WTC11 (cell line): ENCODE data around the gene AXL. TPM values are rescaled to one million over a fixed set of nuclear protein-coding genes. Genes with fewer than 3 reads are reported as not detected.

ENCODE experiments used
- ATAC-seq: fragments of 200-7000 bp; cut with Tn5 transposase; 2 replicates; pipeline ENCODE4 v1.10.0; 2021; ENCODE audit warnings: mild to moderate bottlenecking, moderate library complexity
- CTCF ChIA-PET: fragments of 300-600 bp; sonication (Branson Sonifier 250); formaldehyde crosslinking; loops from one replicate; lab custom pipeline; 2021; ENCODE audit warnings: antibody characterized with exemption; lab: Charles Lee
- POLR2A ChIA-PET: fragments of 350-600 bp; sonication (Branson Sonifier 250); formaldehyde crosslinking; loops from one replicate; lab custom pipeline; 2021; ENCODE audit warnings: antibody characterized with exemption; lab: Charles Lee
- DNase-seq: peaks from one replicate; pipeline ENCODE4 v3.0.0; 2021; ENCODE audit warnings: low spot score
- H3K27ac Mint-ChIP-seq: 2 replicates; pipeline ENCODE4 v1.8.0; 2021; ENCODE audit warnings: mixed read lengths
- H3K27me3 Mint-ChIP-seq: 2 replicates; pipeline ENCODE4 v1.8.0; 2021; ENCODE audit warnings: low read depth, mild to moderate bottlenecking, moderate library complexity, mixed read lengths
- H3K36me3 Mint-ChIP-seq: 2 replicates; pipeline ENCODE4 v1.8.0; 2021; ENCODE audit warnings: mixed read lengths
- H3K4me1 Mint-ChIP-seq: 2 replicates; pipeline ENCODE4 v1.8.0; 2022; ENCODE audit warnings: mixed read lengths
- H3K4me3 Mint-ChIP-seq: 2 replicates; pipeline ENCODE4 v1.8.0; 2021; ENCODE audit warnings: mild to moderate bottlenecking, moderate library complexity, mixed read lengths
- H3K9me3 Mint-ChIP-seq: 2 replicates; pipeline ENCODE4 v1.8.0; 2021; ENCODE audit warnings: mixed read lengths
- GRHL2 ChIP-seq: fragments of 250-450 bp; sonication (Bioruptor Pico); IDR thresholded peaks from 2 replicates; pipeline ENCODE4 v1.8.0; 2022; ENCODE audit warnings: mild to moderate bottlenecking, moderate library complexity; ENCODE audit not compliant: insufficient replicate concordance, severe bottlenecking
- GTF2I ChIP-seq: fragments of 250-450 bp; sonication (Bioruptor Pico); conservative IDR thresholded peaks from 2 replicates; pipeline ENCODE4 v1.4.0; 2021; ENCODE audit warnings: mild to moderate bottlenecking
- IRF2 ChIP-seq: sonication (generic); formaldehyde crosslinking; IDR thresholded peaks from 2 replicates; pipeline ENCODE4 v1.8.0; 2022; ENCODE audit warnings: low read depth, missing genetic modification reagents, borderline replicate concordance
- NR2C2 ChIP-seq: sonication (generic); formaldehyde crosslinking; IDR thresholded peaks from 2 replicates; pipeline ENCODE4 v1.8.0; 2022; ENCODE audit warnings: mild to moderate bottlenecking, missing genetic modification reagents
- RELA ChIP-seq: sonication (generic); formaldehyde crosslinking; IDR thresholded peaks from 2 replicates; pipeline ENCODE4 v1.8.1; 2022; ENCODE audit warnings: missing genetic modification reagents, mild to moderate bottlenecking, borderline replicate concordance
- RORB ChIP-seq: fragments of 250-450 bp; sonication (Bioruptor Pico); IDR thresholded peaks from 2 replicates; pipeline ENCODE4 v1.9.0; 2021; ENCODE audit warnings: mild to moderate bottlenecking
- SMAD4 ChIP-seq: sonication (generic); formaldehyde crosslinking; IDR thresholded peaks from 2 replicates; pipeline ENCODE4 v1.8.0; 2022; ENCODE audit warnings: mild to moderate bottlenecking, missing genetic modification reagents
- ZNF263 ChIP-seq: sonication (generic); formaldehyde crosslinking; IDR thresholded peaks from 2 replicates; pipeline ENCODE4 v1.8.1; 2022; ENCODE audit warnings: low read depth, mild to moderate bottlenecking, moderate library complexity, missing genetic modification reagents
- total RNA-seq: library from RNA; stranded (reverse); gene quantifications from 3 replicates; pipeline ENCODE4 v1.2.3, GENCODE V29; 2021
- TF ChIP-seq, protein P1 (sequence below): sonication (generic); formaldehyde crosslinking; conservative IDR thresholded peaks from 2 replicates; pipeline ENCODE4 v1.8.1; 2023; ENCODE audit warnings: mild to moderate bottlenecking, low read depth, missing genetic modification reagents, moderate library complexity
- TF ChIP-seq, protein P2 (sequence below): sonication (generic); formaldehyde crosslinking; IDR thresholded peaks from 2 replicates; pipeline ENCODE4 v1.8.0; 2022; ENCODE audit warnings: mild to moderate bottlenecking, missing genetic modification reagents
- TF ChIP-seq, protein P3 (sequence below): fragments of 250-450 bp; sonication (Bioruptor Pico); IDR thresholded peaks from 2 replicates; pipeline ENCODE4 v1.9.0; 2021; ENCODE audit warnings: moderate library complexity, mild to moderate bottlenecking, inconsistent platforms, borderline replicate concordance
- TF ChIP-seq, protein P4 (sequence below): sonication (generic); formaldehyde crosslinking; conservative IDR thresholded peaks from 2 replicates; pipeline ENCODE4 v1.8.1; 2022; ENCODE audit warnings: mild to moderate bottlenecking, missing genetic modification reagents
- TF ChIP-seq, protein P5 (sequence below): sonication (generic); formaldehyde crosslinking; IDR thresholded peaks from 2 replicates; pipeline ENCODE4 v1.8.0; 2023; ENCODE audit warnings: missing genetic modification reagents
- TF ChIP-seq, protein P6 (sequence below): fragments of 250-450 bp; sonication (Bioruptor Pico); IDR thresholded peaks from 2 replicates; pipeline ENCODE4 v1.9.0; 2021; ENCODE audit warnings: mild to moderate bottlenecking
- TF ChIP-seq, protein P7 (sequence below): sonication (generic); formaldehyde crosslinking; IDR thresholded peaks from 2 replicates; pipeline ENCODE4 v1.8.1; 2022; ENCODE audit warnings: low read depth, missing genetic modification reagents, borderline replicate concordance
- TF ChIP-seq, protein P8 (sequence below): sonication (generic); formaldehyde crosslinking; IDR thresholded peaks from 2 replicates; pipeline ENCODE4 v1.8.0; 2023; ENCODE audit warnings: mild to moderate bottlenecking, missing genetic modification reagents
- TF ChIP-seq, protein P9 (sequence below): sonication (generic); formaldehyde crosslinking; IDR thresholded peaks from 2 replicates; pipeline ENCODE4 v1.8.1; 2022; ENCODE audit warnings: mild to moderate bottlenecking, missing genetic modification reagents, moderate library complexity, borderline replicate concordance

AXL gene
- total RNA-seq, 1 experiment from 2014 or later: 25.0 TPM

DNA sequence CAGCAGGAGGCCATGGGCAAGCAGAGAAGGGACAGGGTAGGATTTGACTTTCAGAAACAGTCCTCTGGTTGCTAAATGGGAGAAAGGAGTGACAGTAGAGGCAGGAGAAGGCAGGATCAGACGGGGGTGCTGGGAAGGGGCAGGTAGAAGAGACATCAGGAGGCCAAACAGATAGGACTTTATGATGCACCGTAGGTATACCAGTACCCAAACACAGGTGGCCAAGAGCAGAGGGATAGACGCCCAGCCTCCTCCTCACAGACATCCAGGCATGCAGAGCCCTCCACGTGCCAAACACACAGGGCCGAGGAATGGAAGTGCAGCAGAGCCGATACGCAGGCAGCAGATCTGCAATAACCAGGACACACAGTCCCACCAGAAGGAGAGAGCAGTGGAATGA lies 1.3 kb upstream of the AXL start (continued):
- TF ChIP-seq, protein P1, sequence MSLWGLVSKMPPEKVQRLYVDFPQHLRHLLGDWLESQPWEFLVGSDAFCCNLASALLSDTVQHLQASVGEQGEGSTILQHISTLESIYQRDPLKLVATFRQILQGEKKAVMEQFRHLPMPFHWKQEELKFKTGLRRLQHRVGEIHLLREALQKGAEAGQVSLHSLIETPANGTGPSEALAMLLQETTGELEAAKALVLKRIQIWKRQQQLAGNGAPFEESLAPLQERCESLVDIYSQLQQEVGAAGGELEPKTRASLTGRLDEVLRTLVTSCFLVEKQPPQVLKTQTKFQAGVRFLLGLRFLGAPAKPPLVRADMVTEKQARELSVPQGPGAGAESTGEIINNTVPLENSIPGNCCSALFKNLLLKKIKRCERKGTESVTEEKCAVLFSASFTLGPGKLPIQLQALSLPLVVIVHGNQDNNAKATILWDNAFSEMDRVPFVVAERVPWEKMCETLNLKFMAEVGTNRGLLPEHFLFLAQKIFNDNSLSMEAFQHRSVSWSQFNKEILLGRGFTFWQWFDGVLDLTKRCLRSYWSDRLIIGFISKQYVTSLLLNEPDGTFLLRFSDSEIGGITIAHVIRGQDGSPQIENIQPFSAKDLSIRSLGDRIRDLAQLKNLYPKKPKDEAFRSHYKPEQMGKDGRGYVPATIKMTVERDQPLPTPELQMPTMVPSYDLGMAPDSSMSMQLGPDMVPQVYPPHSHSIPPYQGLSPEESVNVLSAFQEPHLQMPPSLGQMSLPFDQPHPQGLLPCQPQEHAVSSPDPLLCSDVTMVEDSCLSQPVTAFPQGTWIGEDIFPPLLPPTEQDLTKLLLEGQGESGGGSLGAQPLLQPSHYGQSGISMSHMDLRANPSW (CRISPR knock-in tag): no peak
- no peak for TF ChIP-seq ZNF263 (CRISPR knock-in tag)

DNA sequence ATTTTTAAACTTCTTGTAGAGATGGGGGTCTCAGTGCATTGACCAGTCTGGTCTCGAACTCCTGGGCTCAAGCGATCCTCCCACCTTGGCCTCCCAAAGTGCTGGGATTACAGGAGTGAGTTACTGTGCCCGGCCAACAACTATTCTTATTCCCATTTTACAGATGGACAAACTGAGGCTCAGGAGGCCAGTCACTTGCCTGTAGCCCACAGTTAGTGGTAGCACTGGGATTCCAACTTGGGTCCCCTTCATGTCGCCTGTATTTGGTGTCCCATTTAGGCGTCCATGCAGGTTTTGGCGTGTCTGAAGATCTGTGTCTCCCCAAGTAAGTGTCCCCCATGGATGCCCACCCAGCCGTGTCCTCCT lies 791 bp upstream of the AXL start:
- Mint-ChIP-seq H3K4me3 (peak overlapping the region; percentile 78), H3K27ac (peak overlapping the region; percentile 68), H3K4me1 (peaks cover 38% of the 10 kb centered on the region), H3K9me3 (no peaks in the 10 kb centered on the region), H3K36me3 (peaks cover 9% of the 10 kb centered on the region), H3K27me3 (no peaks in the 10 kb centered on the region; the same call in 1 of the 2 replicates)
- DNase-seq: no peak
- no peak for ATAC-seq
- POLR2A ChIA-PET: interaction anchor here (1.0 to 2.1 kb wide), 3 partner anchors 25 to 46 kb away, joined by 3 to 24 read pairs (median 6); partner anchors contain the start of genes CYP2S1 and HNRNPUL1
- TF ChIP-seq, protein P2, sequence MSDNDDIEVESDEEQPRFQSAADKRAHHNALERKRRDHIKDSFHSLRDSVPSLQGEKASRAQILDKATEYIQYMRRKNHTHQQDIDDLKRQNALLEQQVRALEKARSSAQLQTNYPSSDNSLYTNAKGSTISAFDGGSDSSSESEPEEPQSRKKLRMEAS (CRISPR knock-in tag): 0 out of 2 replicates have a peak, but pooled peaks have one; percentile 34
- no peak for TF ChIP-seq GRHL2 (CRISPR knock-in tag)
- peak; percentile 62; the same call in 1 of the 2 replicates for TF ChIP-seq GTF2I (CRISPR knock-in tag)
- CTCF ChIA-PET: interaction anchor here (1.0 to 4.2 kb wide), 9 partner anchors 14 to 583 kb away, joined by 3 to 24 read pairs (median 4); partner anchors contain the start of gene EGLN2

DNA sequence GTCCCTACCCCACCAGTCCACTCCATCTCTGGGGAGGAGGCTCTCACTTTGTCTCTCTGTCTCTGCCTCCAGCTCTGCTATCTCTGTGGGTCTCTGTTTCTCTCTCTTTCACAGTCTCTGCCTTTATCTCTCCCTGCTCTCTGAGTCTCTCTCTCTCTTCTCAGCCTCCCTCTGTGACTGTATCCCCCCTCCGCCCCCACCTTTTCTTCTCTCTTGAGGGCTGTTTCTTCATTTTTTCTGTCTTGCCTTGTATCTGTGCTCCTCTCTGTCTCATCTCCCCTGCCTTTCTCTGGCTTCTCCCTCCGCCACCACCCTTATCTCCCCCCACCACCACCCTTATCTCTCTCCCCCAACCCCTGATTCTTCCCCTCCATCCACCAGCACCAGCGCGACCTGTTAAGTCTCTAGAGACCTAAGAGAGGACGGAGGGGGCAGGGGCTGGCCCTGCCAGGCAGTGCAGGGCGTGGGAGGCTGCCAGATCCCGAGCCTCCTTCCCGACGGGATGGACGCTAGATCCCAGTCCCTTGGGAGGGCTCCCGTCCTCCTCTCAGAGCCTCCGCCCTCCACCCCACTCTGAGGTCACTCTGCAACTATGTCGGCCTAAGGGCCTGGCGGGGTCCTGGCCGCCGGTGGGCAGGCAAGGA lies 1.0 kb downstream of the AXL start:
- H3K4me1 Mint-ChIP-seq: peaks cover 51% of the 10 kb centered on the region
- no peaks in the 10 kb centered on the region for H3K9me3 Mint-ChIP-seq
- peaks cover 9% of the 10 kb centered on the region for H3K36me3 Mint-ChIP-seq
- POLR2A ChIA-PET: interaction anchor here (1.0 kb wide), 1 partner anchor 144 kb away, joined by 3 read pairs; the partner anchor contains the start of gene B9D2
- peak overlapping the region; percentile 78 for H3K4me3 Mint-ChIP-seq
- no peak for ATAC-seq
- no peaks in the 10 kb centered on the region for H3K27me3 Mint-ChIP-seq
- no peak for DNase-seq
- no peak overlapping the region for H3K27ac Mint-ChIP-seq
- CTCF ChIA-PET: interaction anchor here (1.6 to 4.2 kb wide), 2 partner anchors 16 to 42 kb away, joined by 6 to 24 read pairs; no protein-coding TSS in a partner anchor
- TF ChIP-seq, protein P3, sequence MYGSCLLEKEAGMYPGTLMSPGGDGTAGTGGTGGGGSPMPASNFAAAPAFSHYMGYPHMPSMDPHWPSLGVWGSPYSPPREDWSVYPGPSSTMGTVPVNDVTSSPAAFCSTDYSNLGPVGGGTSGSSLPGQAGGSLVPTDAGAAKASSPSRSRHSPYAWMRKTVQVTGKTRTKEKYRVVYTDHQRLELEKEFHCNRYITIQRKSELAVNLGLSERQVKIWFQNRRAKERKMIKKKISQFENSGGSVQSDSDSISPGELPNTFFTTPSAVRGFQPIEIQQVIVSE (CRISPR knock-in tag): no peak
- TF ChIP-seq GRHL2 (CRISPR knock-in tag): no peak
- TF ChIP-seq, protein P4, sequence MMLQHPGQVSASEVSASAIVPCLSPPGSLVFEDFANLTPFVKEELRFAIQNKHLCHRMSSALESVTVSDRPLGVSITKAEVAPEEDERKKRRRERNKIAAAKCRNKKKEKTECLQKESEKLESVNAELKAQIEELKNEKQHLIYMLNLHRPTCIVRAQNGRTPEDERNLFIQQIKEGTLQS: no peak
- TF ChIP-seq RELA (CRISPR knock-in tag): no peak
- TF ChIP-seq SMAD4 (CRISPR knock-in tag): no peak
- TF ChIP-seq NR2C2 (CRISPR knock-in tag): no peak
- no peak for TF ChIP-seq IRF2 (CRISPR knock-in tag)
- TF ChIP-seq, protein P5, sequence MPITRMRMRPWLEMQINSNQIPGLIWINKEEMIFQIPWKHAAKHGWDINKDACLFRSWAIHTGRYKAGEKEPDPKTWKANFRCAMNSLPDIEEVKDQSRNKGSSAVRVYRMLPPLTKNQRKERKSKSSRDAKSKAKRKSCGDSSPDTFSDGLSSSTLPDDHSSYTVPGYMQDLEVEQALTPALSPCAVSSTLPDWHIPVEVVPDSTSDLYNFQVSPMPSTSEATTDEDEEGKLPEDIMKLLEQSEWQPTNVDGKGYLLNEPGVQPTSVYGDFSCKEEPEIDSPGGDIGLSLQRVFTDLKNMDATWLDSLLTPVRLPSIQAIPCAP (CRISPR knock-in tag): no peak
- TF ChIP-seq, protein P6, sequence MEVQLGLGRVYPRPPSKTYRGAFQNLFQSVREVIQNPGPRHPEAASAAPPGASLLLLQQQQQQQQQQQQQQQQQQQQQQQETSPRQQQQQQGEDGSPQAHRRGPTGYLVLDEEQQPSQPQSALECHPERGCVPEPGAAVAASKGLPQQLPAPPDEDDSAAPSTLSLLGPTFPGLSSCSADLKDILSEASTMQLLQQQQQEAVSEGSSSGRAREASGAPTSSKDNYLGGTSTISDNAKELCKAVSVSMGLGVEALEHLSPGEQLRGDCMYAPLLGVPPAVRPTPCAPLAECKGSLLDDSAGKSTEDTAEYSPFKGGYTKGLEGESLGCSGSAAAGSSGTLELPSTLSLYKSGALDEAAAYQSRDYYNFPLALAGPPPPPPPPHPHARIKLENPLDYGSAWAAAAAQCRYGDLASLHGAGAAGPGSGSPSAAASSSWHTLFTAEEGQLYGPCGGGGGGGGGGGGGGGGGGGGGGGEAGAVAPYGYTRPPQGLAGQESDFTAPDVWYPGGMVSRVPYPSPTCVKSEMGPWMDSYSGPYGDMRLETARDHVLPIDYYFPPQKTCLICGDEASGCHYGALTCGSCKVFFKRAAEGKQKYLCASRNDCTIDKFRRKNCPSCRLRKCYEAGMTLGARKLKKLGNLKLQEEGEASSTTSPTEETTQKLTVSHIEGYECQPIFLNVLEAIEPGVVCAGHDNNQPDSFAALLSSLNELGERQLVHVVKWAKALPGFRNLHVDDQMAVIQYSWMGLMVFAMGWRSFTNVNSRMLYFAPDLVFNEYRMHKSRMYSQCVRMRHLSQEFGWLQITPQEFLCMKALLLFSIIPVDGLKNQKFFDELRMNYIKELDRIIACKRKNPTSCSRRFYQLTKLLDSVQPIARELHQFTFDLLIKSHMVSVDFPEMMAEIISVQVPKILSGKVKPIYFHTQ (CRISPR knock-in tag): no peak
- TF ChIP-seq, protein P7, sequence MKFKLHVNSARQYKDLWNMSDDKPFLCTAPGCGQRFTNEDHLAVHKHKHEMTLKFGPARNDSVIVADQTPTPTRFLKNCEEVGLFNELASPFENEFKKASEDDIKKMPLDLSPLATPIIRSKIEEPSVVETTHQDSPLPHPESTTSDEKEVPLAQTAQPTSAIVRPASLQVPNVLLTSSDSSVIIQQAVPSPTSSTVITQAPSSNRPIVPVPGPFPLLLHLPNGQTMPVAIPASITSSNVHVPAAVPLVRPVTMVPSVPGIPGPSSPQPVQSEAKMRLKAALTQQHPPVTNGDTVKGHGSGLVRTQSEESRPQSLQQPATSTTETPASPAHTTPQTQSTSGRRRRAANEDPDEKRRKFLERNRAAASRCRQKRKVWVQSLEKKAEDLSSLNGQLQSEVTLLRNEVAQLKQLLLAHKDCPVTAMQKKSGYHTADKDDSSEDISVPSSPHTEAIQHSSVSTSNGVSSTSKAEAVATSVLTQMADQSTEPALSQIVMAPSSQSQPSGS (CRISPR knock-in tag): no peak
- TF ChIP-seq, protein P8, sequence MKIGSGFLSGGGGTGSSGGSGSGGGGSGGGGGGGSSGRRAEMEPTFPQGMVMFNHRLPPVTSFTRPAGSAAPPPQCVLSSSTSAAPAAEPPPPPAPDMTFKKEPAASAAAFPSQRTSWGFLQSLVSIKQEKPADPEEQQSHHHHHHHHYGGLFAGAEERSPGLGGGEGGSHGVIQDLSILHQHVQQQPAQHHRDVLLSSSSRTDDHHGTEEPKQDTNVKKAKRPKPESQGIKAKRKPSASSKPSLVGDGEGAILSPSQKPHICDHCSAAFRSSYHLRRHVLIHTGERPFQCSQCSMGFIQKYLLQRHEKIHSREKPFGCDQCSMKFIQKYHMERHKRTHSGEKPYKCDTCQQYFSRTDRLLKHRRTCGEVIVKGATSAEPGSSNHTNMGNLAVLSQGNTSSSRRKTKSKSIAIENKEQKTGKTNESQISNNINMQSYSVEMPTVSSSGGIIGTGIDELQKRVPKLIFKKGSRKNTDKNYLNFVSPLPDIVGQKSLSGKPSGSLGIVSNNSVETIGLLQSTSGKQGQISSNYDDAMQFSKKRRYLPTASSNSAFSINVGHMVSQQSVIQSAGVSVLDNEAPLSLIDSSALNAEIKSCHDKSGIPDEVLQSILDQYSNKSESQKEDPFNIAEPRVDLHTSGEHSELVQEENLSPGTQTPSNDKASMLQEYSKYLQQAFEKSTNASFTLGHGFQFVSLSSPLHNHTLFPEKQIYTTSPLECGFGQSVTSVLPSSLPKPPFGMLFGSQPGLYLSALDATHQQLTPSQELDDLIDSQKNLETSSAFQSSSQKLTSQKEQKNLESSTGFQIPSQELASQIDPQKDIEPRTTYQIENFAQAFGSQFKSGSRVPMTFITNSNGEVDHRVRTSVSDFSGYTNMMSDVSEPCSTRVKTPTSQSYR: no peak
- no peak for TF ChIP-seq GTF2I (CRISPR knock-in tag)
- TF ChIP-seq, protein P9, sequence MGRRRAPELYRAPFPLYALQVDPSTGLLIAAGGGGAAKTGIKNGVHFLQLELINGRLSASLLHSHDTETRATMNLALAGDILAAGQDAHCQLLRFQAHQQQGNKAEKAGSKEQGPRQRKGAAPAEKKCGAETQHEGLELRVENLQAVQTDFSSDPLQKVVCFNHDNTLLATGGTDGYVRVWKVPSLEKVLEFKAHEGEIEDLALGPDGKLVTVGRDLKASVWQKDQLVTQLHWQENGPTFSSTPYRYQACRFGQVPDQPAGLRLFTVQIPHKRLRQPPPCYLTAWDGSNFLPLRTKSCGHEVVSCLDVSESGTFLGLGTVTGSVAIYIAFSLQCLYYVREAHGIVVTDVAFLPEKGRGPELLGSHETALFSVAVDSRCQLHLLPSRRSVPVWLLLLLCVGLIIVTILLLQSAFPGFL: no peak
- TF ChIP-seq RORB (CRISPR knock-in tag): no peak
